Breast epithelium (tissue), 3 donors: ENCODE results near the gene THAP12.

ENCODE experiments used
- CTCF ChIP-seq, 3 donors: fragments of 450-650 bp; IDR thresholded peaks; one replicate each; pipeline ENCODE4 v1.5.1; 2016 to 2017; ENCODE audit warnings: antibody characterized with exemption in 3 of 3, mild to moderate bottlenecking in 3 of 3, moderate library complexity in 3 of 3
- POLR2A ChIP-seq: fragments of 450-650 bp; IDR thresholded peaks from one replicate; pipeline ENCODE4 v1.6.1; 2016; ENCODE audit warnings: antibody characterized with exemption, mild to moderate bottlenecking, moderate library complexity
- POLR2AphosphoS5 ChIP-seq, 3 donors: sonication (generic); formaldehyde crosslinking; IDR thresholded peaks; one replicate each; pipeline ENCODE4 v1.6.1; 2017; ENCODE audit warnings: antibody characterized with exemption in 3 of 3

GRCh38 chr11:76313913-76314740 is 66.8 kb downstream of the THAP12 start:
- TF ChIP-seq CTCF (IDR thresholded peaks at IDR 0.05) (no peak), POLR2A (no peak), POLR2AphosphoS5 (IDR thresholded peaks at IDR 0.05) (no peak)
